H1 (cell line): Measurements from ENCODE around the gene FGR. TPM values are rescaled to one million over a fixed set of nuclear protein-coding genes. Genes with fewer than 3 reads are reported as not detected.

Experiments
- EGR1 ChIP-seq: IDR thresholded peaks from 2 replicates; pipeline ENCODE4 v1.6.1; 2011; ENCODE audit warnings: low read depth, low read length, borderline replicate concordance
- polyA plus RNA-seq, 7 experiments: library from polyadenylated mRNA; depleted of rRNA in 3 of 7; stranded (reverse) in 5 of 7; unstranded in 2 of 7; fragments of >200 nt in 5 of 7; fragments of 200-250 nt in 2 of 7; gene quantifications; 1 replicate in 5 of 7; 2 replicates in 1 of 7; 4 replicates in 1 of 7; pipeline versions ENCODE4 v1.2.1 to v1.2.3, GENCODE V29; 2011 to 2013; ENCODE audit warnings: missing spikeins in 2 of 7, mixed read lengths in 2 of 7
- total RNA-seq: library from RNA; stranded (reverse); fragmentation: NEBNext Ultra II Directional; extraction: Animal tissue kit (Norgen Biotek cat#: 25700); gene quantifications from 2 replicates; pipeline ENCODE4 v1.2.1, GENCODE V29; 2021

Gene FGR
- total and polyA plus RNA-seq, 2 of the 8 experiments (the other 6 are each of a cell fraction or from before 2014, with no cell fraction given), result 0.22 to 0.95 TPM

DNA sequence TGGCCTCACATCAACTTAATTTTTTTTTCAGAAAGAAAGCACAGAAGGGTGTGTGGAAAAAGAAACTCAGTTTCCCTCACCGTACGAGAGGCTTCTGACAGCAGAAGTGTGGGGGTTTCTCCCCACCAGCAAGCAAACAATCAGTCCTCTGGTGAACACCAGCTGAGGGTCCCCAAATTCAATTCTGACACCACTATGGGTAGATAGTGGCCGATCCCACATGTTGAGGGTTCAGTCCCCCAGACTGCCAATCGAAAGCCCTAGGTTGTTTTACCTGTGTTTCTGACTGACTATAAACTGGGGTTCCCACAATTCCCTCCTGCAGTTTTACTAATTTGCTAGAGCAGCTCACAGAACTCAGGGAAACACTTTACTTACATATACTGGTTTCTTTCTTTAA, 34.9 kb upstream of the FGR start (continued):
- no peak for TF ChIP-seq EGR1
